Muscle layer of duodenum (tissue), 2 donors: Measurements from ENCODE around the gene MYO1D.

ENCODE experiments used
- H3K27ac ChIP-seq: one replicate; pipeline ENCODE4 v1.7.0; 2013; ENCODE audit warnings: mild to moderate bottlenecking, low read length
- H3K27me3 ChIP-seq: one replicate; pipeline ENCODE4 v1.7.0; 2013; ENCODE audit warnings: low read depth, mild to moderate bottlenecking, control low read depth, low read length
- H3K36me3 ChIP-seq, 2 donors: one replicate each; pipeline ENCODE4 v1.7.0; 2013; ENCODE audit warnings: low read length in 2 of 2, control low read depth in 1 of 2, mild to moderate bottlenecking in 1 of 2; ENCODE audit not compliant: insufficient read depth in 2 of 2, control insufficient read depth in 1 of 2
- H3K4me1 ChIP-seq, 2 donors: one replicate each; pipeline ENCODE4 v1.7.0; 2013; ENCODE audit warnings: low read length in 2 of 2, mild to moderate bottlenecking in 2 of 2, control low read depth in 1 of 2, moderate library complexity in 1 of 2; ENCODE audit not compliant: insufficient read depth in 2 of 2, control insufficient read depth in 1 of 2
- H3K4me3 ChIP-seq, 2 donors: one replicate each; pipeline ENCODE4 v1.7.0; 2013; ENCODE audit warnings: low read length in 2 of 2, low read depth in 1 of 2, mild to moderate bottlenecking in 1 of 2
- H3K9me3 ChIP-seq, 2 donors: one replicate each; pipeline ENCODE4 v1.7.0; 2013; ENCODE audit warnings: low read length in 2 of 2, control low read depth in 1 of 2, mild to moderate bottlenecking in 1 of 2; ENCODE audit not compliant: control insufficient read depth in 1 of 2
- donor health status: healthy.

The MYO1D gene

GRCh38 chr17:32482568-32483320 is 394.2 kb downstream of the MYO1D start:
- peaks cover 0 to 26% of the 10 kb centered on the region in 2 donors for H3K4me1 ChIP-seq
- H3K27me3 ChIP-seq, result no peaks in the 10 kb centered on the region
- H3K9me3 ChIP-seq, result no peaks in the 10 kb centered on the region
- H3K4me3 ChIP-seq, result no peak overlapping the region
- H3K27ac ChIP-seq, result no peak overlapping the region
- H3K36me3 ChIP-seq, result peaks cover 45 to 46% of the 10 kb centered on the region in 2 donors

GRCh38 chr17:32481193-32481592 is 395.7 kb downstream of the MYO1D start:
- peaks cover 0 to 21% of the 10 kb centered on the region in 2 donors for H3K4me1 ChIP-seq
- H3K9me3 ChIP-seq, result no peaks in the 10 kb centered on the region
- H3K36me3 ChIP-seq, result peaks cover 60% of the 10 kb centered on the region in 2 donors
- H3K4me3 ChIP-seq, result no peak overlapping the region
- H3K27ac ChIP-seq, result no peak overlapping the region
- H3K27me3 ChIP-seq, result no peaks in the 10 kb centered on the region

- H3K27ac ChIP-seq, result no peak overlapping the region
- peaks cover 0 to 14% of the 10 kb centered on the region in 2 donors for H3K4me1 ChIP-seq
- no peaks in the 10 kb centered on the region for H3K9me3 ChIP-seq
- no peaks in the 10 kb centered on the region for H3K27me3 ChIP-seq
- no peak overlapping the region for H3K4me3 ChIP-seq
- peaks cover 75 to 80% of the 10 kb centered on the region in 2 donors for H3K36me3 ChIP-seq
These were observed 397.8 kb downstream of the MYO1D start for GRCh38 chr17:32479074-32479617.

- H3K27me3 ChIP-seq, result no peaks in the 10 kb centered on the region
- H3K4me1 ChIP-seq, result no peaks in the 10 kb centered on the region
- H3K27ac ChIP-seq, result no peak overlapping the region
- peaks cover 75 to 89% of the 10 kb centered on the region in 2 donors for H3K36me3 ChIP-seq
- no peaks in the 10 kb centered on the region for H3K9me3 ChIP-seq
- H3K4me3 ChIP-seq, result no peak overlapping the region
These were observed 399.7 kb downstream of the MYO1D start for GRCh38 chr17:32477220-32477619.

GRCh38 chr17:32475258-32475657 is 401.7 kb downstream of the MYO1D start:
- H3K27me3 ChIP-seq, result no peaks in the 10 kb centered on the region
- H3K9me3 ChIP-seq, result no peaks in the 10 kb centered on the region
- no peaks in the 10 kb centered on the region for H3K4me1 ChIP-seq
- peaks cover 60 to 87% of the 10 kb centered on the region in 2 donors for H3K36me3 ChIP-seq
- no peak overlapping the region for H3K4me3 ChIP-seq
- no peak overlapping the region for H3K27ac ChIP-seq

- Histone ChIP-seq H3K4me3 (no peak overlapping the region), H3K9me3 (no peaks in the 10 kb centered on the region), H3K4me1 (no peaks in the 10 kb centered on the region), H3K27me3 (no peaks in the 10 kb centered on the region), H3K27ac (no peak overlapping the region), H3K36me3 (peaks cover 41 to 74% of the 10 kb centered on the region in 2 donors)
These were observed 405.3 kb downstream of the MYO1D start for GRCh38 chr17:32471652-32472051.

GRCh38 chr17:32470405-32471167 is 406.3 kb downstream of the MYO1D start:
- Histone ChIP-seq H3K9me3 (no peaks in the 10 kb centered on the region), H3K27me3 (no peaks in the 10 kb centered on the region), H3K4me3 (no peak overlapping the region), H3K36me3 (peaks cover 39 to 66% of the 10 kb centered on the region in 2 donors), H3K27ac (no peak overlapping the region), H3K4me1 (no peaks in the 10 kb centered on the region)

- Histone ChIP-seq H3K27ac (no peak overlapping the region), H3K27me3 (no peaks in the 10 kb centered on the region), H3K9me3 (no peaks in the 10 kb centered on the region), H3K4me1 (no peaks in the 10 kb centered on the region), H3K4me3 (no peak overlapping the region), H3K36me3 (peaks cover 36 to 57% of the 10 kb centered on the region in 2 donors)
These were observed 409.0 kb downstream of the MYO1D start for GRCh38 chr17:32467949-32468348.

- Histone ChIP-seq H3K27me3 (no peaks in the 10 kb centered on the region), H3K27ac (no peak overlapping the region), H3K4me3 (no peak overlapping the region), H3K36me3 (peaks cover 41 to 46% of the 10 kb centered on the region in 2 donors), H3K4me1 (no peaks in the 10 kb centered on the region), H3K9me3 (no peaks in the 10 kb centered on the region)
These were observed 412.6 kb downstream of the MYO1D start for GRCh38 chr17:32464374-32464773.

GRCh38 chr17:32463304-32463703 is 413.6 kb downstream of the MYO1D start:
- Histone ChIP-seq H3K4me1 (no peaks in the 10 kb centered on the region), H3K27me3 (no peaks in the 10 kb centered on the region), H3K27ac (no peak overlapping the region), H3K9me3 (no peaks in the 10 kb centered on the region), H3K36me3 (peaks cover 39 to 44% of the 10 kb centered on the region in 2 donors), H3K4me3 (no peak overlapping the region)

GRCh38 chr17:32461853-32462617 is 414.9 kb downstream of the MYO1D start:
- H3K27ac ChIP-seq, result no peak overlapping the region

More at GRCh38 chr17:32461853-32462617, 414.9 kb downstream of the MYO1D start:
- no peaks in the 10 kb centered on the region for H3K4me1 ChIP-seq
- peaks cover 41 to 50% of the 10 kb centered on the region in 2 donors for H3K36me3 ChIP-seq
- H3K9me3 ChIP-seq, result no peaks in the 10 kb centered on the region
- H3K4me3 ChIP-seq, result no peak overlapping the region
- H3K27me3 ChIP-seq, result no peaks in the 10 kb centered on the region
